Measurements from ENCODE around the gene CHD8. TPM values are rescaled to one million over a fixed set of nuclear protein-coding genes. Genes with fewer than 3 reads are reported as not detected.

The CHD8 gene
- total and polyA plus RNA-seq, 2 of the 4 experiments (the other 2 are of a cell fraction) = 32.1 to 55.0 TPM

DNA sequence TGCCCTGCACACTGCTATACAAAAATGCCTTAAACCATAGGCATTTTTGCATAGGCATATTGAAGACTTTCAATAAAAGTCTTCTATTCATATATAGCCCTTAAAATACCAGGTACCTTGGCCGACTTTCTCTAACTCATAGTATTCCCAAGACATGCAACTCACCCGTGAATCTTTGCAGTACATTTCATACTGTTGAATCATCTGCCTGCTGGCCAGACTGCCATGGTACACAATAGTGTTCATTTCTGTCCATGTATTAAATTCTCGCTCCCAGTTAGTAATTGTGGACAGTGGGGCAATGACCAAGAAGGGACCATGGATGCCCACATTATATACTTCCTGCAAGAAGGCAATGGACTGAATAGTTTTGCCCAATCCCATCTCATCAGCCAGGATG is 47.8 kb downstream of the CHD8 start:
- H3K23ac ChIP-seq (ENCODE audit: low read depth, low read length) = no peak overlapping the region
- peaks cover 0 to 8% of the 10 kb centered on the region in 2 experiments; a peak in 1 of 4 replicates for H3K79me1 ChIP-seq (ENCODE audit: low read depth in 1 of 2, low read length in 2 of 2)
- peaks cover 59% of the 10 kb centered on the region for H3K36me3 ChIP-seq (ENCODE audit: control insufficient read depth, insufficient read depth, low read length)
- H4K8ac ChIP-seq (ENCODE audit: low read depth in 2 of 2, low read length in 2 of 2) = no peak overlapping the region
- H2BK120ac ChIP-seq (ENCODE audit: low read depth, low read length) = no peak overlapping the region
- no peak overlapping the region for H3K4me3 ChIP-seq (ENCODE audit: insufficient read depth, low read depth, low read length)
- ATAC-seq (ENCODE audit: low read depth) (peak; percentile 54), DNase-seq (peak; percentile 65)
- H3K4me1 ChIP-seq (ENCODE audit: control insufficient read depth, insufficient read depth, low read length) = no peaks in the 10 kb centered on the region
- H3K18ac ChIP-seq (ENCODE audit: low read depth, low read length) = no peak overlapping the region
- in situ Hi-C loops (cut with MboI; ENCODE audit: low sequenced_read_pairs) (loop anchor here (25.0 kb wide), 1 partner anchor 1046 kb away; no protein-coding TSS in a partner anchor), dilution Hi-C loops (cut with HindIII; ENCODE audit: low sequenced_read_pairs, unreplicated experiment) (no loop called here), intact Hi-C loops (cut with micrococcal nuclease) (loop anchor here (5.0 kb wide), 1 partner anchor 46 kb away; no protein-coding TSS in a partner anchor)
- H3K56ac ChIP-seq (ENCODE audit: extremely low read depth, insufficient read depth, low read length) = no peak overlapping the region
- CTCF ChIA-PET = no interaction called here
- no CpG with 5 or more reads among the region's 3 CpGs for WGBS, 2 experiments (ENCODE audit: extremely low coverage in 2 of 2, insufficient read length in 1 of 2)
- no peak overlapping the region for H2AFZ ChIP-seq (replicated peaks; ENCODE audit: low read length, poor library complexity)
- no peak overlapping the region for H3K4me2 ChIP-seq (ENCODE audit: low read depth, low read length)
- no peak overlapping the region for H2AK9ac ChIP-seq (replicated peaks; ENCODE audit: low read depth, low read length, poor library complexity)
- no peak overlapping the region for H2BK15ac ChIP-seq (ENCODE audit: low read depth, low read length)
- H4K91ac ChIP-seq (ENCODE audit: insufficient read depth, low read depth, low read length) = no peak overlapping the region
- H2BK5ac ChIP-seq (ENCODE audit: low read depth, low read length, poor library complexity, severe bottlenecking) = no peak overlapping the region
- H3K4ac ChIP-seq (ENCODE audit: low read depth, low read length) = no peak overlapping the region
- H3K27me3 ChIP-seq (ENCODE audit: control insufficient read depth, insufficient read depth, low read length) = no peaks in the 10 kb centered on the region
- no peak for TF ChIP-seq POLR2A (IDR thresholded peaks at IDR 0.05; ENCODE audit: low read depth, low read length)
- no peak for TF ChIP-seq USF2 (IDR thresholded peaks at IDR 0.05; ENCODE audit: low read depth, low read length)
- no peak for TF ChIP-seq BHLHE40 (IDR thresholded peaks at IDR 0.05; ENCODE audit: low read depth, low read length)
- TF ChIP-seq FOS (IDR thresholded peaks at IDR 0.05; ENCODE audit: low read depth, low read length) = no peak
- TF ChIP-seq, protein P1, sequence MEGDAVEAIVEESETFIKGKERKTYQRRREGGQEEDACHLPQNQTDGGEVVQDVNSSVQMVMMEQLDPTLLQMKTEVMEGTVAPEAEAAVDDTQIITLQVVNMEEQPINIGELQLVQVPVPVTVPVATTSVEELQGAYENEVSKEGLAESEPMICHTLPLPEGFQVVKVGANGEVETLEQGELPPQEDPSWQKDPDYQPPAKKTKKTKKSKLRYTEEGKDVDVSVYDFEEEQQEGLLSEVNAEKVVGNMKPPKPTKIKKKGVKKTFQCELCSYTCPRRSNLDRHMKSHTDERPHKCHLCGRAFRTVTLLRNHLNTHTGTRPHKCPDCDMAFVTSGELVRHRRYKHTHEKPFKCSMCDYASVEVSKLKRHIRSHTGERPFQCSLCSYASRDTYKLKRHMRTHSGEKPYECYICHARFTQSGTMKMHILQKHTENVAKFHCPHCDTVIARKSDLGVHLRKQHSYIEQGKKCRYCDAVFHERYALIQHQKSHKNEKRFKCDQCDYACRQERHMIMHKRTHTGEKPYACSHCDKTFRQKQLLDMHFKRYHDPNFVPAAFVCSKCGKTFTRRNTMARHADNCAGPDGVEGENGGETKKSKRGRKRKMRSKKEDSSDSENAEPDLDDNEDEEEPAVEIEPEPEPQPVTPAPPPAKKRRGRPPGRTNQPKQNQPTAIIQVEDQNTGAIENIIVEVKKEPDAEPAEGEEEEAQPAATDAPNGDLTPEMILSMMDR (conservative IDR thresholded peaks at IDR 0.05; ENCODE audit: low read depth, low read length) = no peak
- no peak for TF ChIP-seq ELK1 (IDR thresholded peaks at IDR 0.05; ENCODE audit: borderline replicate concordance, low read depth, low read length)
- no peaks in the 10 kb centered on the region for H3K9me1 ChIP-seq (ENCODE audit: insufficient read depth, low read length)
- POLR2A ChIA-PET (ENCODE audit: unreplicated experiment) = no interaction called here
- H2BK20ac ChIP-seq (ENCODE audit: low read depth, low read length) = no peak overlapping the region
- BruUV-seq (replicated peaks) = no TSS peak
- no peak overlapping the region for H4K5ac ChIP-seq (ENCODE audit: low read depth, low read length)
- no peaks in the 10 kb centered on the region; the same call in 1 of the 2 replicates for H4K20me1 ChIP-seq (ENCODE audit: insufficient read depth, low read length)
- H3K27ac ChIP-seq (ENCODE audit: insufficient read depth, low read length) = no peak overlapping the region
- no peaks in the 10 kb centered on the region for H3K9me3 ChIP-seq (ENCODE audit: control insufficient read depth, insufficient read depth, low read length)
- no peak overlapping the region for H3K9ac ChIP-seq (ENCODE audit: low read depth, low read length)
- no peak overlapping the region for H2AK5ac ChIP-seq (ENCODE audit: low read depth, low read length)
- no peak overlapping the region for H3K14ac ChIP-seq (replicated peaks; ENCODE audit: low read depth, low read length)

Data from IMR-90 (cell line).